GM19328 (cell line): ENCODE measurements around the gene SCARB1.
"Not testable (repeated sequence)": the region's sequence is repeated elsewhere in the genome, so short reads cannot be mapped to it uniquely, and the experiment has no call there.

Experiments used
- ATAC-seq: cut with Tn5 transposase; IDR thresholded peaks from one replicate; pipeline ENCODE4 v1.9.1; 2021; ENCODE audit warnings: mild to moderate bottlenecking, moderate library complexity; ENCODE audit not compliant: unreplicated experiment

The SCARB1 gene, protein sequence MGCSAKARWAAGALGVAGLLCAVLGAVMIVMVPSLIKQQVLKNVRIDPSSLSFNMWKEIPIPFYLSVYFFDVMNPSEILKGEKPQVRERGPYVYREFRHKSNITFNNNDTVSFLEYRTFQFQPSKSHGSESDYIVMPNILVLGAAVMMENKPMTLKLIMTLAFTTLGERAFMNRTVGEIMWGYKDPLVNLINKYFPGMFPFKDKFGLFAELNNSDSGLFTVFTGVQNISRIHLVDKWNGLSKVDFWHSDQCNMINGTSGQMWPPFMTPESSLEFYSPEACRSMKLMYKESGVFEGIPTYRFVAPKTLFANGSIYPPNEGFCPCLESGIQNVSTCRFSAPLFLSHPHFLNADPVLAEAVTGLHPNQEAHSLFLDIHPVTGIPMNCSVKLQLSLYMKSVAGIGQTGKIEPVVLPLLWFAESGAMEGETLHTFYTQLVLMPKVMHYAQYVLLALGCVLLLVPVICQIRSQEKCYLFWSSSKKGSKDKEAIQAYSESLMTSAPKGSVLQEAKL

DNA sequence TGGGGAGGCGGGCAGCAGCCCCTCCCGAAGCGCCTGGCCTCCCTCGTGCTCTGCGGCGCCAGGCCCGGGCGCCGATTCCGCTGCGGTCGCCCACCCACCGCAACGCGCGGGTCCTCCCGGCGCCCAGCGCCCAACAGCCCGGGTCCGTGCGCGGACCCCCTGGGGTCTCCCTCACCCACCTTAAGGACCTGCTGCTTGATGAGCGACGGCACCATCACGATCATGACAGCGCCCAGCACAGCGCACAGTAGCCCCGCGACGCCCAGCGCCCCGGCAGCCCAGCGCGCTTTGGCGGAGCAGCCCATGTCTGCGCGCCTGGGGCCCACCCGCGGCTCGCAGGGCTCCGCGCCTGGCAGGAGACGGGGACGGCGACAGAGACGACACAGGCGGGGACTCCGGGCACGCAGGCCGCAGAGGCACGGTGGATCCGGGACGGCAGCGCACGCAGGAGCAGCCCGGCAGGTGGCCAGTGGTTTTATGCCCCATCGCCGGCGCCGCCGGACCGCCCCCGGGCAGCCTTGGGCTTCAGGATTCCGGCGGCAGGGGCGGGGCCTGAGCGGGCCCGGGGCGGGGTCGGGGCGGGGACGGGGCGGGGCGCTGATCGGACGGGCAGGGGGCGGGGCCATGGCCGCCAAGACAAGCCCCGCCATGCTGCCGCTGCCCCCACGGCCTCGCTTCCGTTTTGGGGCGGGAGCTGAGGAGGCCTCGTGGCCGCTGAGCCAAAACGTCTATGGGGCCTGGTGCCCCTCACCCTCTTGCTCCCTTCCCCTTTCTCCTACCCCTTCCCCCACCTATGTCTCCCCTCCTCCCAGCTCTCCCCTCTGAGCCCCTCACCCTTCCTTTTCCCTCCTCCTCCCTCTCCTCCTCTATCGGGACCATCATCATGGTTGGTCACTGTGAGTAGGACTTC, at the start of gene SCARB1:
TSS of gene SCARB1 (minus strand) at position 449 of the 910 bp plus-strand sequence. CDS start at position 305, 144 bp downstream.
- peak; percentile 65 for ATAC-seq

DNA sequence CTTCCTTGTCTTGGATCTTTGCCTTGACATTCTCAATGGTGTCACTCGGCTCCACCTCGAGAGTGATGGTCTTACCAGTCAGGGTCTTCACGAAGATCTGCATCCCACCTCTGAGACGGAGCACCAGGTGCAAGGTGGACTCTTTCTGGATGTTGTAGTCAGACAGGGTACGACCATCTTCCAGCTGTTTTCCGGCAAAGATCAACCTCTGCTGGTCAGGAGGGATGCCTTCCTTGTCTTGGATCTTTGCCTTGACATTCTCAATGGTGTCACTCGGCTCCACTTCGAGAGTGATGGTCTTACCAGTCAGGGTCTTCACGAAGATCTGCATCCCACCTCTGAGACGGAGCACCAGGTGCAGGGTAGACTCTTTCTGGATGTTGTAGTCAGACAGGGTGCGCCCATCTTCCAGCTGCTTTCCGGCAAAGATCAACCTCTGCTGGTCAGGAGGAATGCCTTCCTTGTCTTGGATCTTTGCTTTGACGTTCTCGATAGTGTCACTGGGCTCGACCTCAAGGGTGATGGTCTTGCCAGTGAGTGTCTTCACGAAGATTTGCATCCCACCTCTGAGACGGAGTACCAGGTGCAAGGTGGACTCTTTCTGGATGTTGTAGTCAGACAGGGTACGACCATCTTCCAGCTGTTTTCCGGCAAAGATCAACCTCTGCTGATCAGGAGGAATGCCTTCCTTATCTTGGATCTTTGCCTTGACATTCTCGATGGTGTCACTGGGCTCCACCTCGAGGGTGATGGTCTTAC, 49.0 kb upstream of the SCARB1 start:
- not testable (repeated sequence) for ATAC-seq

DNA sequence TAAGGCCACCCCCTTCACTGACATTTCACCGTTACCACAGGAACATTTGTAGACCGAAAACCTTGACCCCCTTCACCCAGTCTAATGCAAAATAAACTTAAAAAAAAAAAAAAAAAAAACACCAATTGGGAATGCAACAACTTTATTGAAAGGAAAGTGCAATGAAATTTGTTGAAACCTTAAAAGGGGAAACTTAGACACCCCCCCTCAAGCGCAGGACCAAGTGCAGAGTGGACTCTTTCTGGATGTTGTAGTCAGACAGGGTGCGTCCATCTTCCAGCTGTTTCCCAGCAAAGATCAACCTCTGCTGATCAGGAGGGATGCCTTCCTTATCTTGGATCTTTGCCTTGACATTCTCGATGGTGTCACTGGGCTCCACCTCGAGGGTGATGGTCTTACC, 47.9 kb upstream of the SCARB1 start:
- ATAC-seq, result not testable (repeated sequence)

DNA sequence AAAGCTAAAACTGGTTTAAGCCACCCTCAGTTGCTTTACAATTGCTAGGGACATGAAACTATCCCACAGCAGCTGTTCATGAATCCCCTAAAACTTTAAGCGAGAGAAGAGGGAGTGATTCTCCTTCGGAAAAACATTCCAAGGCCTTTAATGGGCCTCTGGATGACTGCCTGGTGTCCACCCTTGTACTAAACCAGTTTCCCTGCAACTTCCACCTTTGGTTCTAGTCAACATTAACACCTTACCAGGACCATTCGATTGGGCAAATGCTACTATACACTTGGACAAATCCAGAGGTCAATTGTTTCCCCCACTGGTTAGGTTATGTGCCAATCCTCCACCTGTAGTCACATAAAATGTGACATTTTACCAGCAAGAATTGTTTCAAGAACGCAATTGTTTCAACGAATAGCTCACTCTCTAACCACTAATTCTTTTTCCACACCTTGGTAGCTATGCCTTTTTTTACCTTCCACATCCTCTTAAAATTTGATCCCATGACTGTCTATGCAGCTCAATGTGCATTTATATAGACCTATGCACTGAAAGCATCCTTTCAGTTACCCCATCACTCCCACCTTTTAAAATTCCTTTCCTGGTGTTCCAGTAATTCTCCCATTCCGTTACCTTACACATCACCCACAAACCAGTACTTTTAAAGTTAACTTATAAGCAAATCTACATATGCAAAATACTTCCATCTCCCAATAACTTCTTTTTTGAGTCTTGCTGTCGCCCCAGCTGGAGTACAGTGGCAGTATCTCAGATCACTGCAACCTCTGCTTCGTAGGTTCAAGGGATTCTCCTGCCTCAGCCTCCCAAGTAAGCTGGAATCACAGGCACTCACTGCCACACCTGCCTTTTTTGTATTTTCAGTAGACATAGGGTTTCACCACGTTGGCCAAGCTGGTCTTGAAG, 47.2 kb upstream of the SCARB1 start:
- no peak for ATAC-seq

DNA sequence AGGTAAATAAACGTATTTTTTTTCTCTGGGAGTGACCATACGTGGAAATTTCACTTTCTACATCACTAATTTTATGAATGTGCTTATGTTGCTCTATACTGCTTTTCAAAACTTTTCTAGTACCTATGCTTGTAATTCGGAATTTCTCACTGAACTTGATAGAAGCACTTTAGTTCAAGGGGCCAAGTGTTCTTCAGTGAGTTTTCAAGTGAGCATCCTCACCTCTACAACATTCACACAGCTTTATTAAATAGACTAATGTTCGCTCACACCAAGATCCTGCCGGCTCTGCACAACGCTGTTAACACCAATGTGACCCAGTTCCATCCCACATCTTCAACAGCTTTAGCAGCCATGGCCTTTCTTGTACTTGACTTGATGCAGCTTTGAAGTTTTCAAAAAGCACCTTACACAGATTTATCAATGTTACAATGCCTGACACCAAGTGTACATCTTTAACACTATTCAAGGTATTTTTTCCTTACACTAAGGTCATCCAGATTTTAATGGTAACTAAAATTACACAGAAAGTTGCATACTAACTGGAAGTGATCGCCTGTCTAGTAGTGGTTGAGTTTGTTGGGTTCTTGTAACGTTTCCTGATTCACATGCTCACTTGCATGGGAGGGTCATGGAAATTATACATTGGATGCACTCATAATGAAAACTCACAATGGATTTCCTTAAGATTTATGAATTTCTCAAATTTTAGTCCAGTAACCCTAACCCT, 46.3 kb upstream of the SCARB1 start:
- ATAC-seq, result no peak

DNA sequence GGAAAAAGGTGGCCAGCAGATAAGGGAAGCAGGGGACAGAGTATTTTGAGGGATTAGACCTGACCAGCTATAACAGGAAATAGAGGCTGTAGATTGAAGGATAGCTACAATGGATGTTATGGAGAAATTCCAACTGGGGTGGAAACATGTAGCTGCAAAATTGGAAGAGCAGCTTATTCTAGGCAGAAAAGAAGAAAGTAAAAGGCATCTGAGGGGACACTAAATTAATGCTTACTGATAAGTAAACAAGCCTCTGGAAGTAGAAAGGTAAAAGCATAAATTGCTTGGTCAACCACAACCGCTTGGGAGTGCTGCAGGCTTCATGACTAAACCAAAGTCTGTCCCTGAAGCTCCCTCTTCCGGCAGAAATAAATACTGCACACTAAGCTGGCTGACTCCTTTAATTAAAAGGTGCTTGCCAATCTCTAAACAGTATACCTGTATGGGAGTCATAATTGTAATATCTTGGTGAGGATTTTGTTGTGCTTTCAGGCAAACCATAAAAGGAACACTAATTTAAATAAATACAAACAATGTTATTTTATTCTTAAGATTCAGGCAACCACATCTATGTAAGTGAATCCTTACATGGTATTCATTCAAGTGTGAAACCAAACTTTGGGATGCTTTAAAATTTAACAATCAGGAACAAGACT, 43.1 kb upstream of the SCARB1 start:
- peak; percentile 52 for ATAC-seq

DNA sequence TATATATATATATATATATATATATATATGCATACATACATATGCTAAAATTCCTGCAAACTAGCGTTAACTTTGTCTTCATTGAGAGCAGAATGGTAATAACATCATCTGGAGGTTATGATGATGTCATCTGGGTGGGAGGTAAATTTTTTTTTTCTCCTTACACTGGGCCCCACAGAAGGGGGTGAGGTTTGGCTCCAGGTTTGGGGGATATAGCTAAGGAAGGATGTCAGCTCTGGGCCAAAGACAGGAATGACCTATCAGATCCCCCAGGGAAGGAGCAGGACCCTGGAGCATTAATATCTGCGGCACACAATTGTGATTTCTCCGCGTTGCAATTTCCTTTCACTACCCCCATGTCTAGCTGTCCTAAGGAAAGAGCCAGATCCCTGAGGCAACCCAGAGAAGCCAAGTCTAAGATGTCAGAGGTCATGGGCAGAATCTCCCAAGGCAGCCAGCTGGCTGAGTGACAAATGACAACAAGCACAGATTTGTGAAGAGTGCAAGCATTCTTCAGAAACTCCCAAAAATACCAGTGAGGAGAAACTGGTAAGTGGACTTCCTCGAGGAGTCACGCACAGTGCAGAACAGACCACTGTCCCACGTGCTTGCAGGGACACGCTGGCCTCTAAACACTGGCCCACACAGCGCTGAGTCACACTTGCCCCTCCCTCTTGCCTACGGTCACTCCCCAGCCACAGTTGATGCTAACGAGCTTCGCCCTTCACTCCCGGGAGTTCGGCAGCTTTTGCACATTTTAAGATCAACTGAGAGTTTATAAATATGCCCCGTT, 40.8 kb upstream of the SCARB1 start:
- ATAC-seq, result no peak

DNA sequence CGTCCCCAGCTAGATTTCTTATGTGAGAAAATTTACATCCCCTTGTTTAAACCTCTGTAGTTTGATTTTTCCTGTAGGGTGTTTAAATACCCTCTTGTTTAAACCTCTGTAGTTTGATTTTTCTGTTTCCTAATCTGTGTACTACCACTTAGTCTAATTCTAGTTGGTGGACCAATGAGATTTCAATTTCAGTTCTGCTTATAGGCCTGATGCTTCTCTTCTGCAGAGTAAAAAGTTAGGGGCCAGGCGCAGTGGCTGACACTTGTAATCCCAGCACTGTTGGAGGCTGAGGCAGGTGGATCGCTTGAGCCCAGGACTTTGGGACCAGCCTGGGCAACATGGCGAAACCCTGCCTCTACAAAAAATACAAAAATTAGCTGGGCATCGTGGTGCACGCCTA, 39.3 kb upstream of the SCARB1 start:
- peak; percentile 50 for ATAC-seq

DNA sequence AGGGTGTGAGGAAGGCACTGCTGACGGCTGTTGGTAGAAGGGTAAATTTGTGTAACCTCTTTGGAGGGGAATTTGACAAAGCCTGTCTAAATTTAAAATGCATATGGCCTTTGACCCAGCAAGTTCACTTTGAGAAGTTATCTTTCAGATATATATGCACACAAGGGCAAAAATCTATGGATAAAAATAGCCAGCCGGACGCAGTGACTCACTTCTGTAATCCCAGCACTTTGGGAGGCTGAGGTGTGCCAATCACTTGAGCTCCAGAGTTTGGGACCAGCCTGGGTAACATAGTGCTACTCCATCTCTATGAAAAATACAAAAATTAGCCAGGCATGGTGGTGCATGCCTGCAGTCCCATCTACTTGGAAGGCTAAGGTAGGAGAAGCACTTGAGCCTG, 37.3 kb upstream of the SCARB1 start:
- no peak for ATAC-seq

DNA sequence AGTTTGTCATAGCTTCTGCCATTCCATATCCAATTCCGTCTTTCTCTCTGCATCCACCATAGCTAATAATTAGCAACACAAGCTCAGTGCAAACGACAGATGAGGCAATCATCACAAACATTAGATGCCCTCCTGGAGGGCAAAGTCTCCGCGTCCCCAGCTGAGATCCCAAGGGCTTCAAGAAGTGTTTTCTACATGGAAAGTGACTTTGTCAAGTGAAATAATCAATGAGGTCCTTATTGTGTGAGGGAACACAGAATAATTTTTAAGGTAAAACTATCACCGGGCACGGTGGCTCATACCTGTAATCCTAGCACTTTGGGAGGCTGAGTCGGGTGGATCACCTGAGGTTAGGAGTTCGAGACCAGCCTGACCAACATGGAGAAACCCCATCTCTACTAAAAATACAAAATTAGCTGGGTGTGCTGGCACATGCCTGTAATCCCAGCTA, 36.7 kb upstream of the SCARB1 start:
- not testable (repeated sequence) for ATAC-seq

DNA sequence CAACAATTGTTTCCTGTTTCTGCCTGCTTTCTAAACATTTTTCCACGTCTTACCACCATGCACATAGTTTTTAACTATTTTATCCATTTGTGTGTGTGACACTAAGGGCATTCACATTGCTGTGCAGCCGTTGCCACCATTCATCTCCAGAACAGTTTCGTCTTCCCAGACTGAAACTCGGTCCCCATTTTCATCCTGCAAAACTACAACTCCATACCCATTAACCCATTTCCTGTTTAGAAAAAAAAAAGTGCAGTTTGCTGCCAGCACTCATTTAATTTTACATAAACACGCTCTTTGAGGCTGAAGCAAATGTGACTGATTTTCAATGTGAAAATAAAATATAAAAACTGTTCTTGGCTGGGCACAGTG, 35.2 kb upstream of the SCARB1 start:
- no peak for ATAC-seq

DNA sequence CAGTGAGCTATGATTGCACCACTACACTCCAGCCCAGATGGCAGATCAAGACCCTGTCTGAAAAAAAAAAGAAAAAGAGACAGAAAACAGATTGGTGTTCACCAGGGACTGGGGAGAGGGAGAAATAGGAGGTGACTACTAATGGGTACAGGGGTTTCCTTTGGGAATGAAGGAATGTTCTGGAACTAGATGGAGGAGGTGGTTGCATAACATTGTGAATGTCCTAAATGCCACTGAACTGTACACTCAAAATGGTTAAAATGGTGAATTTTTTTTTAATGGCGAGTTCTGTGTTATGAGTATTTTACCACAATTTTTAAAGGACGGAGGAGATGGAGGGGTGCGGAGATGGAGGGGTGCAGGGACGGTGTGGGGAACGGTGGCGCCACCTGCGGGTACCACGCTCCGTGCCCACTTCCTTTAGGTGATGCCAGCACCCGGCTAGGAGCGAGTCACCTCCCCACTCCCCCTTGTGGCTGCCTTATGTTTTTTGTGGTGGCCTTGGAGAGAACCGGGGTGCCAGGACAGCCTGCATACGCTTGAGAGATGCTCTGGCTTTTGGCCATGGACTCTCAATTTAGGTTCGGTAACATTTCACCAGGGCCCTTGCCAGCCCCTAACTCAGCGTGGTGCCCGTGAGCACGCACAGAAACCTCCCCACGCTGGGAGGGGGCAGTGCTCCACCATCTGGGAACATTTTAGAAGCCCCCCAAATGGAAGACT, 34.7 kb upstream of the SCARB1 start:
- no peak for ATAC-seq

DNA sequence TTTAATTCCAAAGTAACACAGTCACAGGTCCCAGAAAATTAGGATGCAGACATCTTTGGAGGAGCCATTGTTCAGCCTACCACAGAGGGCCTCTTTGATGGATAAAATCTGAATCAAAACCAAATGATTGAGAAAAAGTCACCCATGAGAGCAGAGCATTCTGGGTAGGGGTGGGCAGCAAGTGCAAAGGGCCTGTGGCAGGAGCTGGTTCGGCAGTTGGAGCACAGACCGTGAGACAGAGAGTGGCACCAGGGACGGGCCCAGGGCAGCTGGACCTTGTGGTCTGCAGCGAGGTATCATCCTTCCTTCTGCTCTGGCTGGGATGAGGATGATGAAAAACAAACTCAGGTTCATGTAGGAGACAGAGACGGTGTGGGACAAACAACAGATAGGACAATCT, 32.8 kb upstream of the SCARB1 start:
- no peak for ATAC-seq

DNA sequence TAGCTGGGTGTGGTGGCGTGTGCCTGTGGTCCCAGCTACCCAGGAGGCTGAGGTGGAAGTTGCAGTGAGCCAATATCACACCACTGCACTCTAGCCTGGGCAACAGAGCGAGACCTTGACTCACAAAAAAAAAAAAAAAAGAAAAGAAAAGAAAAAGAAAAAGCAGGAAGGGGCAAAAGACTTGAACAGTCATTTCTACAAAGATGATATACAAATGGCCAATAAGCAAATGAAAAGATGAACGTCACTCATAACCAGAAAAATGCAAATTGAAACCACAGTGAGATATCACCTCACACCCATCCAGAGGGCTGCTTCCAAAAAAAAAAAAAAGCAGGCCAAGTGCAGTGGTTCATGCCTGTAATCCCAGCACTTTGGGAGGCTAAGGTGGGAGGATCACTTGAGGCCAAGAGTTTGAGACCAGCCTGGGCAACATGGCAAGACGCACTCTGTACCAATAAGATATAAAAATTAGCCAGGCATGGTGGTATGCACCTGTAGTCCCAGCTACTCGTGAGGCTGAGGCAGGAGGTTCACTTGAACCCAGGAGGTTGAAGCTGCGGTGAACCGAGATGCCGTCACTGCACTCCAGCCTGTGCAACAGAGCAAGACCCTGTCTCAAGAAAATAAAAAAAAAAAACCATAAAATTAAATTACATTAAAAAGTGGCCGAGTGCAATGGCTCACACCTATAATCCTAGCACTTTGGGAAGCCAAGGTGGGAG, 30.3 kb upstream of the SCARB1 start:
- ATAC-seq, result no peak

DNA sequence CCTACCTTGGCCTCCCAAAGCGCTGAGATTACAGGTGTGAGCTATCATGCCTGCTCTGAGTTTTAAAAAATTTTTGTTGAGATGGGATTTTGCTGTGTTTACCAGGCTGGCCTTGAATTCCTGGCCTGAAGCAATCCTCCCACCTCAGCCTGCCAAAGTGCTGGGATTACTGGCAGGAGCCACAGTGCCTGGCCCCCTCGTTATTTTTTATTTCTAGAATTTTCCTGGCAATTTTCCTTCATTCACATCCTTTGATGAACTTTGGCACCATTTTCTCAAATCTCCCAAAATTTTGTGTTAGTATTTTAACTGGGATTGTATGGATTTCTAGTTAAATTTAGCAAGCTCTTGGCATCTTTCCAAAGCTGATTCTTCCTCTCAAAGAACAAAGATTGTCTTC, 24.6 kb upstream of the SCARB1 start:
- no peak for ATAC-seq

DNA sequence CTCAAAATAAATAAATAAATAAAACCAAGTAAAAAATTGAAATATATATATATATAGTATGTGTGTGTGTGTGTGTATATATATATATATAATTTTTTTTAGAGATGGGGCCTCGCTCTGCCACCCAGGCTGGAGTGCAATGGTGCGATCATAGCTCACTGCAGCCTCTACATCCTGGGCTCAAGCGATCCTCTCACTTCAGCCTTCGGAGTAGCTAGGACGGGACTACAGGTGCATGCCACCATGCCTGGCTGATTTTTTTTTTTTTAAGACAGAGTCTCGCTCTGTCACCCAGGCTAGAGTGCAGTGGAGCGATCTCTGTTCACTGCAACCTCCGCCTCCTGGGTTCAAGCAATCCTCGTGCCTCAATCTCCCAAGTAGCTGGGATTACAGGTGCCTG, 24.1 kb upstream of the SCARB1 start:
- not testable (repeated sequence) for ATAC-seq
